ENCODE results near the gene SORCS2.

Gene SORCS2

GRCh38 chr4:7192252-7193029, at the start of gene SORCS2:
SORCS2 (plus strand) TSS chr4:7192538.
- peak; percentile 68 for DNase-seq (ENCODE audit: low spot score)

- DNase-seq (ENCODE audit: low spot score), result peak; percentile 29
These were observed 47.7 kb upstream of the SORCS2 start for GRCh38 chr4:7144374-7145290.

GRCh38 chr4:7145291-7145934, 46.9 kb upstream of the SORCS2 start:
- DNase-seq (ENCODE audit: low spot score), result no peak

- no peak for DNase-seq (ENCODE audit: low spot score)
These were observed 46.1 kb upstream of the SORCS2 start for GRCh38 chr4:7146059-7146785.

- DNase-seq (ENCODE audit: low spot score), result no peak
These were observed 45.6 kb upstream of the SORCS2 start for GRCh38 chr4:7146786-7147115.

- DNase-seq (ENCODE audit: low spot score), result no peak
These were observed 45.1 kb upstream of the SORCS2 start for GRCh38 chr4:7147261-7147660.

GRCh38 chr4:7147661-7148310, 44.6 kb upstream of the SORCS2 start:
- no peak for DNase-seq (ENCODE audit: low spot score)

- DNase-seq (ENCODE audit: low spot score), result no peak
These were observed 44.0 kb upstream of the SORCS2 start for GRCh38 chr4:7148337-7148736.

- no peak for DNase-seq (ENCODE audit: low spot score)
These were observed 42.2 kb upstream of the SORCS2 start for GRCh38 chr4:7150036-7150635.

GRCh38 chr4:7151668-7152227, 40.6 kb upstream of the SORCS2 start:
- no peak for DNase-seq (ENCODE audit: low spot score)

- DNase-seq (ENCODE audit: low spot score), result no peak
These were observed 38.6 kb upstream of the SORCS2 start for GRCh38 chr4:7153711-7154110.

- DNase-seq (ENCODE audit: low spot score), result no peak
These were observed 37.9 kb upstream of the SORCS2 start for GRCh38 chr4:7154351-7154981.

GRCh38 chr4:7155590-7156071, 36.7 kb upstream of the SORCS2 start:
- DNase-seq (ENCODE audit: low spot score), result no peak

- no peak for DNase-seq (ENCODE audit: low spot score)
These were observed 36.0 kb upstream of the SORCS2 start for GRCh38 chr4:7156328-7156727.

- DNase-seq (ENCODE audit: low spot score), result no peak
These were observed 35.4 kb upstream of the SORCS2 start for GRCh38 chr4:7156761-7157488.

GRCh38 chr4:7157666-7158065, 34.7 kb upstream of the SORCS2 start:
- DNase-seq (ENCODE audit: low spot score), result no peak

GRCh38 chr4:7158081-7158750, 34.1 kb upstream of the SORCS2 start:
- DNase-seq (ENCODE audit: low spot score), result no peak

- DNase-seq (ENCODE audit: low spot score), result no peak
These were observed 33.3 kb upstream of the SORCS2 start for GRCh38 chr4:7158991-7159390.

- DNase-seq (ENCODE audit: low spot score), result no peak
These were observed 32.4 kb upstream of the SORCS2 start for GRCh38 chr4:7159923-7160322.

All from kidney tubule cell (primary cell).